ENCODE measurements around the gene C19orf53. TPM values are rescaled to one million over a fixed set of nuclear protein-coding genes. Genes with fewer than 3 reads are reported as not detected.

Gene C19orf53
- total and polyA plus RNA-seq, 10 of the 15 experiments (the other 5 are each of a cell fraction or from before 2014, with no cell fraction given): 109 to 449 (median 218) TPM

DNA sequence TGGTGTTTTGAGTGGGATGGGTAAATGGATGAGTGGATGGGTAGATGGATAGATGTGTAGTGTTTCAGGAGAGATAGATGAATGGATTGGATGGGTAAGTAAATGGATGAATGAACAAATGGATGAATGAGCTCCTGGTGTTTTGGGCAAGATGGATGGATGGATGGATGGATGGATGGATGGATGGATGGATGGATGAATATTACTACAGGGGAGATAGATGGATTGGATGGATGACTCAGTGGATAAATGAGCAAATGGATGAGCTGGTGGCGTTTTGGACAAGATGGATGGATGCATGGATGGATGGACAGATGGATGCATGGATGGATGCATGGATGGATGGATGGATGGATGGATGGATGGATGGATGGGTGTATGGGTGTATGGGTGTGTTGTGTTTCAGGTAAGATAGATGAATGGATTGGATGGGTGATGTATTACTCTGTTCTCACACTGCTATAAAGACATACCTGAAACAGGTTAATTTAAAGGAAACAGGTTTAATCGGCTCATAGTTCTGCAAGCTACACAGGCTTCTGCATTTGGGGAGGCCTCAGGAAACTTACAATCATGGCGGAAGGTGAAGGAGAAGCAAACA is 33.3 kb downstream of the C19orf53 start:
- ChIA-PET SMC1A (ENCODE audit: uncharacterized antibody, unreplicated experiment) (no interaction called here), CTCF (no interaction called here), POLR2A (interaction anchor here (0.7 kb wide), 1 partner anchor 58 kb away, joined by 8 read pairs; no protein-coding TSS in a partner anchor), RAD21 (ENCODE audit: unreplicated experiment) (no interaction called here)
- no peaks in the 10 kb centered on the region for H3K79me2 ChIP-seq (ENCODE audit: control insufficient read depth, insufficient read depth, low read length)
- 72% methylated on average over 3 of the region's 3 CpGs for WGBS (ENCODE audit: insufficient coverage, insufficient replicate concordance, low lambda C conversion rate, missing lambda C conversion rate)
- H3K36me3 ChIP-seq (ENCODE audit: control insufficient read depth in 2 of 2, insufficient read depth in 2 of 2, low read length in 1 of 2): no peaks in the 10 kb centered on the region
- no peak overlapping the region for H3K9ac ChIP-seq (ENCODE audit: control insufficient read depth, insufficient read depth, low read length)
- no peaks in the 10 kb centered on the region for H3K4me1 ChIP-seq (ENCODE audit: control insufficient read depth, insufficient read depth, low read length)
- no peaks in the 10 kb centered on the region for H3K27me3 ChIP-seq (replicated peaks in 1 of 2; ENCODE audit: control insufficient read depth in 2 of 2, insufficient read depth in 2 of 2, low read length in 1 of 2)
- no peak for ATAC-seq
- H3K4me2 ChIP-seq (ENCODE audit: control insufficient read depth, insufficient read depth): no peak overlapping the region
- no peak for TF ChIP-seq DPF2 (IDR thresholded peaks at IDR 0.05)
- TF ChIP-seq HDAC6 (IDR thresholded peaks at IDR 0.05; ENCODE audit: unreplicated experiment): no peak
- no peak for TF ChIP-seq RUNX3 (IDR thresholded peaks at IDR 0.05; ENCODE audit: low read length)
- TF ChIP-seq ZZZ3 (IDR thresholded peaks at IDR 0.05; ENCODE audit: control insufficient read depth, insufficient read length, low read depth): no peak
- TF ChIP-seq STAT3 (IDR thresholded peaks at IDR 0.05; ENCODE audit: low read depth, low read length): no peak
- TF ChIP-seq, protein P1, sequence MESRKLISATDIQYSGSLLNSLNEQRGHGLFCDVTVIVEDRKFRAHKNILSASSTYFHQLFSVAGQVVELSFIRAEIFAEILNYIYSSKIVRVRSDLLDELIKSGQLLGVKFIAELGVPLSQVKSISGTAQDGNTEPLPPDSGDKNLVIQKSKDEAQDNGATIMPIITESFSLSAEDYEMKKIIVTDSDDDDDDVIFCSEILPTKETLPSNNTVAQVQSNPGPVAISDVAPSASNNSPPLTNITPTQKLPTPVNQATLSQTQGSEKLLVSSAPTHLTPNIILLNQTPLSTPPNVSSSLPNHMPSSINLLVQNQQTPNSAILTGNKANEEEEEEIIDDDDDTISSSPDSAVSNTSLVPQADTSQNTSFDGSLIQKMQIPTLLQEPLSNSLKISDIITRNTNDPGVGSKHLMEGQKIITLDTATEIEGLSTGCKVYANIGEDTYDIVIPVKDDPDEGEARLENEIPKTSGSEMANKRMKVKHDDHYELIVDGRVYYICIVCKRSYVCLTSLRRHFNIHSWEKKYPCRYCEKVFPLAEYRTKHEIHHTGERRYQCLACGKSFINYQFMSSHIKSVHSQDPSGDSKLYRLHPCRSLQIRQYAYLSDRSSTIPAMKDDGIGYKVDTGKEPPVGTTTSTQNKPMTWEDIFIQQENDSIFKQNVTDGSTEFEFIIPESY (IDR thresholded peaks at IDR 0.05): no peak
- TF ChIP-seq, protein P2, sequence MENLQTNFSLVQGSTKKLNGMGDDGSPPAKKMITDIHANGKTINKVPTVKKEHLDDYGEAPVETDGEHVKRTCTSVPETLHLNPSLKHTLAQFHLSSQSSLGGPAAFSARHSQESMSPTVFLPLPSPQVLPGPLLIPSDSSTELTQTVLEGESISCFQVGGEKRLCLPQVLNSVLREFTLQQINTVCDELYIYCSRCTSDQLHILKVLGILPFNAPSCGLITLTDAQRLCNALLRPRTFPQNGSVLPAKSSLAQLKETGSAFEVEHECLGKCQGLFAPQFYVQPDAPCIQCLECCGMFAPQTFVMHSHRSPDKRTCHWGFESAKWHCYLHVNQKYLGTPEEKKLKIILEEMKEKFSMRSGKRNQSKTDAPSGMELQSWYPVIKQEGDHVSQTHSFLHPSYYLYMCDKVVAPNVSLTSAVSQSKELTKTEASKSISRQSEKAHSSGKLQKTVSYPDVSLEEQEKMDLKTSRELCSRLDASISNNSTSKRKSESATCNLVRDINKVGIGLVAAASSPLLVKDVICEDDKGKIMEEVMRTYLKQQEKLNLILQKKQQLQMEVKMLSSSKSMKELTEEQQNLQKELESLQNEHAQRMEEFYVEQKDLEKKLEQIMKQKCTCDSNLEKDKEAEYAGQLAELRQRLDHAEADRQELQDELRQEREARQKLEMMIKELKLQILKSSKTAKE (IDR thresholded peaks at IDR 0.05; ENCODE audit: low read depth, poor library complexity, severe bottlenecking): no peak
- no peak for TF ChIP-seq BRCA1 (IDR thresholded peaks at IDR 0.05; ENCODE audit: low read depth, low read length)
- TF ChIP-seq ZSCAN29 (IDR thresholded peaks at IDR 0.05): no peak
- TF ChIP-seq, protein P3, sequence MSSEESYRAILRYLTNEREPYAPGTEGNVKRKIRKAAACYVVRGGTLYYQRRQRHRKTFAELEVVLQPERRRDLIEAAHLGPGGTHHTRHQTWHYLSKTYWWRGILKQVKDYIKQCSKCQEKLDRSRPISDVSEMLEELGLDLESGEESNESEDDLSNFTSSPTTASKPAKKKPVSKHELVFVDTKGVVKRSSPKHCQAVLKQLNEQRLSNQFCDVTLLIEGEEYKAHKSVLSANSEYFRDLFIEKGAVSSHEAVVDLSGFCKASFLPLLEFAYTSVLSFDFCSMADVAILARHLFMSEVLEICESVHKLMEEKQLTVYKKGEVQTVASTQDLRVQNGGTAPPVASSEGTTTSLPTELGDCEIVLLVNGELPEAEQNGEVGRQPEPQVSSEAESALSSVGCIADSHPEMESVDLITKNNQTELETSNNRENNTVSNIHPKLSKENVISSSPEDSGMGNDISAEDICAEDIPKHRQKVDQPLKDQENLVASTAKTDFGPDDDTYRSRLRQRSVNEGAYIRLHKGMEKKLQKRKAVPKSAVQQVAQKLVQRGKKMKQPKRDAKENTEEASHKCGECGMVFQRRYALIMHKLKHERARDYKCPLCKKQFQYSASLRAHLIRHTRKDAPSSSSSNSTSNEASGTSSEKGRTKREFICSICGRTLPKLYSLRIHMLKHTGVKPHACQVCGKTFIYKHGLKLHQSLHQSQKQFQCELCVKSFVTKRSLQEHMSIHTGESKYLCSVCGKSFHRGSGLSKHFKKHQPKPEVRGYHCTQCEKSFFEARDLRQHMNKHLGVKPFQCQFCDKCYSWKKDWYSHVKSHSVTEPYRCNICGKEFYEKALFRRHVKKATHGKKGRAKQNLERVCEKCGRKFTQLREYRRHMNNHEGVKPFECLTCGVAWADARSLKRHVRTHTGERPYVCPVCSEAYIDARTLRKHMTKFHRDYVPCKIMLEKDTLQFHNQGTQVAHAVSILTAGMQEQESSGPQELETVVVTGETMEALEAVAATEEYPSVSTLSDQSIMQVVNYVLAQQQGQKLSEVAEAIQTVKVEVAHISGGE (CRISPR knock-in tag; IDR thresholded peaks at IDR 0.05): no peak
- no peak for TF ChIP-seq SP1 (IDR thresholded peaks at IDR 0.05; ENCODE audit: low read depth, low read length)
- TF ChIP-seq, protein P4, sequence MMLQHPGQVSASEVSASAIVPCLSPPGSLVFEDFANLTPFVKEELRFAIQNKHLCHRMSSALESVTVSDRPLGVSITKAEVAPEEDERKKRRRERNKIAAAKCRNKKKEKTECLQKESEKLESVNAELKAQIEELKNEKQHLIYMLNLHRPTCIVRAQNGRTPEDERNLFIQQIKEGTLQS (IDR thresholded peaks at IDR 0.05; ENCODE audit: borderline replicate concordance, extremely low read depth, low read depth, low read length): no peak
- H3K9me3 ChIP-seq (replicated peaks; ENCODE audit: control insufficient read depth, insufficient read depth, low read length): no peaks in the 10 kb centered on the region; the same call in 2 of the 3 replicates
- H4K20me1 ChIP-seq (ENCODE audit: control insufficient read depth, insufficient read depth): no peaks in the 10 kb centered on the region
- no peak overlapping the region for H3K27ac ChIP-seq (ENCODE audit: control insufficient read depth, insufficient read depth)
- in situ Hi-C loops (cut with MboI): no loop called here
- BruUV-seq (replicated peaks): no TSS peak
- FAIRE-seq: no peak
- intact Hi-C loops (cut with micrococcal nuclease; ENCODE audit: unreplicated experiment): no loop called here
- H3K4me3 ChIP-seq: no peak overlapping the region
- H2AFZ ChIP-seq (ENCODE audit: control insufficient read depth, low read depth, low read length): no peak overlapping the region
- no peak for DNase-seq (ENCODE audit: low read depth, low spot score)

All from GM12878 (cell line).